Osteocyte (in vitro differentiated cells): ENCODE results near the gene DPP7. TPM values are rescaled to one million over a fixed set of nuclear protein-coding genes. Genes with fewer than 3 reads are reported as not detected.

Experiments
- DNase-seq: peaks from one replicate; pipeline ENCODE4 v3.0.0; 2021; ENCODE audit warnings: mixed read lengths; ENCODE audit not compliant: unreplicated experiment; ENCODE audit errors: extremely low spot score
- H3K27ac Mint-ChIP-seq: one replicate; pipeline ENCODE4 v1.8.0; 2021; ENCODE audit warnings: mild to moderate bottlenecking, mixed read lengths; ENCODE audit not compliant: unreplicated experiment
- H3K27me3 Mint-ChIP-seq: one replicate; pipeline ENCODE4 v1.8.0; 2021; ENCODE audit warnings: mixed read lengths; ENCODE audit not compliant: unreplicated experiment
- H3K36me3 Mint-ChIP-seq: one replicate; pipeline ENCODE4 v1.8.0; 2021; ENCODE audit warnings: mixed read lengths; ENCODE audit not compliant: unreplicated experiment
- H3K4me1 Mint-ChIP-seq: one replicate; pipeline ENCODE4 v1.8.0; 2021; ENCODE audit warnings: mixed read lengths; ENCODE audit not compliant: unreplicated experiment
- H3K4me3 Mint-ChIP-seq: one replicate; pipeline ENCODE4 v1.8.0; 2021; ENCODE audit warnings: mild to moderate bottlenecking, moderate library complexity, mixed read lengths; ENCODE audit not compliant: unreplicated experiment
- H3K9me3 Mint-ChIP-seq: one replicate; pipeline ENCODE4 v1.8.0; 2021; ENCODE audit warnings: mixed read lengths; ENCODE audit not compliant: unreplicated experiment
- total RNA-seq: library from RNA; stranded (reverse); gene quantifications from 2 replicates; pipeline ENCODE4 v1.2.1, GENCODE V29; 2021
- TF ChIP-seq, protein P1 (sequence below): fragments of 200-600 bp; sonication (generic); IDR thresholded peaks from 2 replicates; pipeline ENCODE4 v1.5.0; 2021; ENCODE audit warnings: antibody characterized with exemption, mild to moderate bottlenecking, moderate library complexity

DPP7 gene
- total RNA-seq, 1 donor from 2014 or later = 118 TPM

DNA sequence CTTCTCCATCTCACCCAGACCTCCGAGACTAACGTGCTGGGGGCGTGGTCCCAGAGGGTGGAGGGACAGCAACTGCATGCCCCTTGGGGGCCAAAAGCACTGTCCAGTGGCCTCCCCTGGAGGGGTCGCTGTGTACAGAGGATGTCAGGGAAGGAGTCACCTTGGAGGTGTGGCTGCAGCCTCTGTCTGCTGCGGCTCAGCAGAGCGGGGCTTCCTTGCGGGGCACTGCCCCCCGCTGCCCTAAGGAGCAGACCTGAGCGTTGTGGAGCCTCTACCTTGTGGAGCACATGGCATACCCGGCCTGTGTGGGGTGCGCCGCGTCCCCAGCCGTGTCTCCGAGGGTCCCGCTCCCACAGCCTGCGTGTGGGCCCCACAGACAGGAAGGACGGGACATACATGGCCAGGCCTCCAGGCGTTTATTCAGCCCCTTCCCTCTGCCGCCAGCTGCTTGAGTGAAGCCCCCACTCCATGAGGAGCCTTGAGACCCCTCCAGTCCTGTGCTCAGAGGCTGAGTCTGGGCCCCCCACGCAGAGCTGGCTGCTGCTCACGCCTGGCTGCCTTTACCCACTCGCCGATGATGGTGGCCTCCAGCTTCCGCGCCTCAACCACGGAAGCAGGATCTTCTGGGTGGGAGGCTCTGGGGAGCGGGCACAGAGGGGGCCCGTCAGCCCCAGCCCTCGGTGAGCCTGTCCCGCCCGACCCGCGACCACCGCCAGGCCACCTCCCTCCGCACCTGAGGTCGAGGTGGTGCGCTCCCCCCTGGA, 4.2 kb downstream of the DPP7 start:
- no peak for DNase-seq

DNA sequence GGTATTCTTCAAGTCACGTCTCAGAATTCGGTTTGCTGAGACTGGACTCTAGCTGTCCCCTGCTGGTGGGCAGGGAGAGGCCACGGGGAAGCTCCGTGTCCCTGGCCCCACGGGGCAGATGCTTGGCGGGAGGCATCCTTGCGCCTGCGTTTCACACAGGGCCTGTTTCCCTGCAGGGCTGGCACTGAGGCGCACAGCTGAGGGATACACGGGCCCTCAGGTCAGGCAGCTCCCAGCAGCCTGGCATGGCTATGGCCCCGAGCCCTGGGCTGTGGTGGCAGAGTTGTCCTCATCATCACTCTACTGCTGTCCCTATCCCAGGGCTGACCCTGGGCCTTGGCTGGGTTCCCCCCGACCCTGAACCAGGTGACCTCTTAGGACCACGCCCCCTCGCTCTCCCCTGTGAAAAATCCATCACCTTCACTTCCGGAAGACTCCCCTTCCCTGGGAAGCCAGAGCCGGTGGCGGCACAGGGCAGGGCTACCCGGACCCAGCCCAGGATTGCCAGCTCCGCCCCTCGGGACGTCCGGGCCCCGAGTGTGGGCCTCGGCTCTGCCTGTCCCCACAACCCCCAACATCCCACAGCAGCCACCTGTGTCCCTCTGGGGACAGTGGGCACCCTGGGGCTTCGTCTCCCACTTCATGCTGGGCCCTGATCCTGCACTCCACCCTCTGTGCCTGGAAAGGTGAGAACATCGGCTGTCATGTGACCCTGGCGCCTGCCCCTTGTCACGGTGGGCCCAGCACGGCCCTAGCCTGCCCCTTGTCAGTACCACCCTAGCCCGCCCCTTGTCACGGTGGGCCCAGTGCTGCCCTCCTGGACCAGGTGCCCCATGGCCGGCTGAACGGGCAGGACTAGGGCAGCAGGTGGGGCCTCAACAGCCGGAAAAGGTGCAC, 5.0 kb downstream of the DPP7 start:
- H3K27ac Mint-ChIP-seq = no peak overlapping the region
- H3K36me3 Mint-ChIP-seq = peaks cover 10% of the 10 kb centered on the region
- no peak for DNase-seq
- H3K4me1 Mint-ChIP-seq = peaks cover 3% of the 10 kb centered on the region
- no peaks in the 10 kb centered on the region for H3K27me3 Mint-ChIP-seq
- TF ChIP-seq, protein P1, sequence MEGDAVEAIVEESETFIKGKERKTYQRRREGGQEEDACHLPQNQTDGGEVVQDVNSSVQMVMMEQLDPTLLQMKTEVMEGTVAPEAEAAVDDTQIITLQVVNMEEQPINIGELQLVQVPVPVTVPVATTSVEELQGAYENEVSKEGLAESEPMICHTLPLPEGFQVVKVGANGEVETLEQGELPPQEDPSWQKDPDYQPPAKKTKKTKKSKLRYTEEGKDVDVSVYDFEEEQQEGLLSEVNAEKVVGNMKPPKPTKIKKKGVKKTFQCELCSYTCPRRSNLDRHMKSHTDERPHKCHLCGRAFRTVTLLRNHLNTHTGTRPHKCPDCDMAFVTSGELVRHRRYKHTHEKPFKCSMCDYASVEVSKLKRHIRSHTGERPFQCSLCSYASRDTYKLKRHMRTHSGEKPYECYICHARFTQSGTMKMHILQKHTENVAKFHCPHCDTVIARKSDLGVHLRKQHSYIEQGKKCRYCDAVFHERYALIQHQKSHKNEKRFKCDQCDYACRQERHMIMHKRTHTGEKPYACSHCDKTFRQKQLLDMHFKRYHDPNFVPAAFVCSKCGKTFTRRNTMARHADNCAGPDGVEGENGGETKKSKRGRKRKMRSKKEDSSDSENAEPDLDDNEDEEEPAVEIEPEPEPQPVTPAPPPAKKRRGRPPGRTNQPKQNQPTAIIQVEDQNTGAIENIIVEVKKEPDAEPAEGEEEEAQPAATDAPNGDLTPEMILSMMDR = no peak
- H3K4me3 Mint-ChIP-seq = no peak overlapping the region
- no peaks in the 10 kb centered on the region for H3K9me3 Mint-ChIP-seq

More for the DNA sequence above, 4.2 kb downstream of the DPP7 start:
- TF ChIP-seq, protein P1 = no peak
- Mint-ChIP-seq H3K9me3 (no peaks in the 10 kb centered on the region), H3K27me3 (no peaks in the 10 kb centered on the region), H3K27ac (no peak overlapping the region), H3K4me1 (peaks cover 3% of the 10 kb centered on the region), H3K4me3 (no peak overlapping the region), H3K36me3 (peaks cover 4% of the 10 kb centered on the region)

DNA sequence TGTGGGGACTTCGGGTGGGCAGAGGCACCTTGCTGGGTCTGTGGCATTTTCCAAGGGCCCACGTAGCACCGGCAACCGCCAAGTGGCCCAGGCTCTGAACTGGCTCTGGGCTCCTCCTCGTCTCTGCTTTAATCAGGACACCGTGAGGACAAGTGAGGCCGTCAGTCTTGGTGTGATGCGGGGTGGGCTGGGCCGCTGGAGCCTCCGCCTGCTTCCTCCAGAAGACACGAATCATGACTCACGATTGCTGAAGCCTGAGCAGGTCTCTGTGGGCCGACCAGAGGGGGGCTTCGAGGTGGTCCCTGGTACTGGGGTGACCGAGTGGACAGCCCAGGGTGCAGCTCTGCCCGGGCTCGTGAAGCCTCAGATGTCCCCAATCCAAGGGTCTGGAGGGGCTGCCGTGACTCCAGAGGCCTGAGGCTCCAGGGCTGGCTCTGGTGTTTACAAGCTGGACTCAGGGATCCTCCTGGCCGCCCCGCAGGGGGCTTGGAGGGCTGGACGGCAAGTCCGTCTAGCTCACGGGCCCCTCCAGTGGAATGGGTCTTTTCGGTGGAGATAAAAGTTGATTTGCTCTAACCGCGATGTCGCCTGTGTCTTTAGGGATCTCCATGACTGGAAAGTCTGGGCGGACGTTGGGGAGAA, 5.8 kb downstream of the DPP7 start:
- no peaks in the 10 kb centered on the region for H3K27me3 Mint-ChIP-seq
- H3K36me3 Mint-ChIP-seq = peaks cover 10% of the 10 kb centered on the region
- TF ChIP-seq, protein P1 = no peak
- no peak overlapping the region for H3K4me3 Mint-ChIP-seq
- no peaks in the 10 kb centered on the region for H3K9me3 Mint-ChIP-seq
- peaks cover 3% of the 10 kb centered on the region for H3K4me1 Mint-ChIP-seq
- H3K27ac Mint-ChIP-seq = no peak overlapping the region
- no peak for DNase-seq

DNA sequence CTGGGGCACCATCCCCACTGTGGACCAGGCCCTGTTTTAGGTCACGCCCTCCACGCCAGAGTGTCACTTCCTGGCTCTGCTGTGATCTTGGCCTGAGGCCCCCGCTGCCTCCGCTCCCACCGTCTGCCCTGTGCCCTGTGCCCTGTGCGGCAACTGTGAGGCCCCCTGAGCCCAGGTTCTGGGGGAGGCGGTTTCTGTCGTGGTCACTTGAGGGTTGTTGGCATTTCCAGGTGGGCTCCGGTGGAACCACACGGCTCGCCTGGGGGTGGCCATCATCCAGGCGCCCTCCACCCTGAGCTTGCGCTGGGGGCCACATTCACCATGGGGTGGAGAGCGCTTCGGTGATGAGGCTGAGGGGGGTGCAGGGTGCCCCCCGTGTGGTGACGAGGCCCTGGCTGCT, 6.6 kb downstream of the DPP7 start:
- Mint-ChIP-seq H3K4me1 (no peaks in the 10 kb centered on the region), H3K27ac (no peak overlapping the region), H3K4me3 (no peak overlapping the region), H3K9me3 (no peaks in the 10 kb centered on the region), H3K36me3 (peaks cover 10% of the 10 kb centered on the region), H3K27me3 (no peaks in the 10 kb centered on the region)
- TF ChIP-seq, protein P1 = no peak
- no peak for DNase-seq
